Panc1 (cell line): ENCODE data around the gene MCAM. TPM values are rescaled to one million over a fixed set of nuclear protein-coding genes. Genes with fewer than 3 reads are reported as not detected.

Experiments used
- ATAC-seq: fragments of 200-7000 bp; cut with Tn5 transposase; 2 replicates; pipeline ENCODE4 v1.9.1; 2020; ENCODE audit warnings: mild to moderate bottlenecking, moderate library complexity
- BruUV-seq: library from RNA; stranded (reverse); fragments of 400-500 nt; replicated peaks from 2 replicates; lab custom pipeline; 2021; lab: Mats Ljungman, UMichigan
- CTCF ChIA-PET: fragments of 300-600 bp; sonication (Branson Sonifier 250); formaldehyde crosslinking; loops from one replicate; lab custom pipeline; 2022; ENCODE audit warnings: antibody characterized with exemption; lab: Charles Lee
- POLR2A ChIA-PET: fragments of 300-600 bp; sonication (Branson Sonifier 250); formaldehyde crosslinking; loops from one replicate; lab custom pipeline; 2022; ENCODE audit warnings: antibody characterized with exemption; lab: Charles Lee
- DNase-seq: peaks from one replicate; pipeline ENCODE4 v3.0.0-alpha.2; 2010; ENCODE audit warnings: low read depth, low spot score
- H3K27ac ChIP-seq: 2 replicates; pipeline ENCODE4 v1.5.1; 2011; ENCODE audit warnings: mild to moderate bottlenecking, low read length, inconsistent platforms
- H3K27me3 ChIP-seq: fragments of 200-500 bp; sonication (Bioruptor generic); 2 replicates; pipeline ENCODE4 v1.6.0; 2014; ENCODE audit warnings: low read length, inconsistent platforms; ENCODE audit not compliant: control insufficient read depth, insufficient read depth
- H3K36me3 ChIP-seq: fragments of 200-500 bp; sonication (Bioruptor generic); 2 replicates; pipeline ENCODE4 v1.5.1; 2014; ENCODE audit warnings: inconsistent platforms, mild to moderate bottlenecking, low read length, moderate library complexity; ENCODE audit not compliant: control insufficient read depth, insufficient read depth
- H3K4me1 ChIP-seq: 2 replicates; pipeline ENCODE4 v1.5.1; 2011; ENCODE audit warnings: inconsistent platforms, mild to moderate bottlenecking, low read length, moderate library complexity; ENCODE audit not compliant: control insufficient read depth, insufficient read depth
- H3K4me3 ChIP-seq, 2 experiments: 2 replicates each; pipeline ENCODE4 v1.5.1; 2011 to 2012; ENCODE audit warnings: low read depth in 2 of 2, low read length in 2 of 2, mild to moderate bottlenecking in 2 of 2, inconsistent platforms in 1 of 2, moderate library complexity in 1 of 2
- H3K9me3 ChIP-seq: fragments of 200-500 bp; sonication (Bioruptor generic); 2 replicates; pipeline ENCODE4 v1.5.1; 2014; ENCODE audit warnings: low read depth, mild to moderate bottlenecking, inconsistent platforms, low read length, moderate library complexity; ENCODE audit not compliant: control insufficient read depth, insufficient read depth
- POLR2AphosphoS5 ChIP-seq: IDR thresholded peaks from 2 replicates; pipeline ENCODE4 v1.6.1; 2012; ENCODE audit warnings: mild to moderate bottlenecking, low read depth, low read length, moderate library complexity
- SIN3A ChIP-seq: IDR thresholded peaks from 2 replicates; pipeline ENCODE4 v1.6.1; 2012; ENCODE audit warnings: low read depth, mild to moderate bottlenecking, low read length, moderate library complexity, borderline replicate concordance; ENCODE audit not compliant: insufficient read depth
- TCF7L2 ChIP-seq: IDR thresholded peaks from 2 replicates; pipeline ENCODE4 v1.6.1; 2011; ENCODE audit warnings: mild to moderate bottlenecking, low read depth, low read length, inconsistent platforms
- in situ Hi-C: cut with HindIII; loops from 2 replicates; pipeline ENCODE4 v1.10.0; 2016; ENCODE audit warnings: low sequenced_read_pairs, low pct_unique_long_range_greater_than_20kb
- intact Hi-C: fragments of 100-400 bp; cut with micrococcal nuclease; formaldehyde crosslinking; loops from one replicate; pipeline ENCODE4 v1.10.0; 2022; ENCODE audit not compliant: unreplicated experiment
- total RNA-seq: library from RNA; stranded (reverse); gene quantifications from one replicate; pipeline ENCODE4 v1.2.1, GENCODE V29; 2021; ENCODE audit not compliant: unreplicated experiment
- TF ChIP-seq, protein P1 (sequence below), 2 experiments: IDR thresholded peaks; 2 replicates each; pipeline ENCODE4 v1.6.1; 2011 to 2012; ENCODE audit warnings: low read depth in 2 of 2, control low read depth in 1 of 2, low read length in 1 of 2, mild to moderate bottlenecking in 1 of 2, moderate library complexity in 1 of 2; ENCODE audit not compliant: insufficient read depth in 1 of 2
- TF ChIP-seq, protein P2 (sequence below): fragments of 450-650 bp; IDR thresholded peaks from 2 replicates; pipeline ENCODE4 v1.5.1; 2017; ENCODE audit warnings: mild to moderate bottlenecking

MCAM gene
- total RNA-seq, 1 experiment from 2014 or later, result 27.2 TPM

DNA sequence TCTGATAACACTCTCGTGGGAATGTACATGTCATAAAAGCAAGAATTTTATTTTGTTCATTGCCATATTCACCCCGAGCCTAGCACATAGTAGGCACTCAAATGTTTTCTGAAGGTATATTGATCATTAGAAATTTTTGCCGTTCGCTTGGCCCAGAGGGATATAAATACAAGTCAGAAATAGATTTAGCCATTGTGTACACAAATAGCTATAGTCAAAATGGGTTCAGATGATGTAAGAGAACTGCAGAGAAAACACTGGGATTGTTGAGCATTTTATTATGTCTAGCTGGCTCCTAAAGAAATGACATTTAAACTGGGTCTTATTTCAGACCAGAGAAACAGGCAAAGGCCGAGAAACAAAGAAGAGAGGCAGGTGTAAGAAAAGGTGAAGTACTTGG, 49.3 kb downstream of the MCAM start:
- CTCF ChIA-PET, result no interaction called here
- intact Hi-C loops (no loop called here), in situ Hi-C loops (no loop called here)
- Histone ChIP-seq H3K4me1 (peaks cover 11% of the 10 kb centered on the region), H3K9me3 (no peaks in the 10 kb centered on the region), H3K27me3 (no peaks in the 10 kb centered on the region), H3K4me3 (no peak overlapping the region), H3K27ac (no peak overlapping the region), H3K36me3 (no peaks in the 10 kb centered on the region; the same call in 1 of the 2 replicates)
- TF ChIP-seq POLR2AphosphoS5 (no peak), TCF7L2 (no peak)
- TF ChIP-seq, protein P1, sequence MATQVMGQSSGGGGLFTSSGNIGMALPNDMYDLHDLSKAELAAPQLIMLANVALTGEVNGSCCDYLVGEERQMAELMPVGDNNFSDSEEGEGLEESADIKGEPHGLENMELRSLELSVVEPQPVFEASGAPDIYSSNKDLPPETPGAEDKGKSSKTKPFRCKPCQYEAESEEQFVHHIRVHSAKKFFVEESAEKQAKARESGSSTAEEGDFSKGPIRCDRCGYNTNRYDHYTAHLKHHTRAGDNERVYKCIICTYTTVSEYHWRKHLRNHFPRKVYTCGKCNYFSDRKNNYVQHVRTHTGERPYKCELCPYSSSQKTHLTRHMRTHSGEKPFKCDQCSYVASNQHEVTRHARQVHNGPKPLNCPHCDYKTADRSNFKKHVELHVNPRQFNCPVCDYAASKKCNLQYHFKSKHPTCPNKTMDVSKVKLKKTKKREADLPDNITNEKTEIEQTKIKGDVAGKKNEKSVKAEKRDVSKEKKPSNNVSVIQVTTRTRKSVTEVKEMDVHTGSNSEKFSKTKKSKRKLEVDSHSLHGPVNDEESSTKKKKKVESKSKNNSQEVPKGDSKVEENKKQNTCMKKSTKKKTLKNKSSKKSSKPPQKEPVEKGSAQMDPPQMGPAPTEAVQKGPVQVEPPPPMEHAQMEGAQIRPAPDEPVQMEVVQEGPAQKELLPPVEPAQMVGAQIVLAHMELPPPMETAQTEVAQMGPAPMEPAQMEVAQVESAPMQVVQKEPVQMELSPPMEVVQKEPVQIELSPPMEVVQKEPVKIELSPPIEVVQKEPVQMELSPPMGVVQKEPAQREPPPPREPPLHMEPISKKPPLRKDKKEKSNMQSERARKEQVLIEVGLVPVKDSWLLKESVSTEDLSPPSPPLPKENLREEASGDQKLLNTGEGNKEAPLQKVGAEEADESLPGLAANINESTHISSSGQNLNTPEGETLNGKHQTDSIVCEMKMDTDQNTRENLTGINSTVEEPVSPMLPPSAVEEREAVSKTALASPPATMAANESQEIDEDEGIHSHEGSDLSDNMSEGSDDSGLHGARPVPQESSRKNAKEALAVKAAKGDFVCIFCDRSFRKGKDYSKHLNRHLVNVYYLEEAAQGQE (IDR thresholded peaks at IDR 0.05; ENCODE audit: insufficient read depth in 1 of 2, low read depth in 2 of 2, low read length in 1 of 2), result no peak
- BruUV-seq, result no TSS peak
- ATAC-seq (no peak), DNase-seq (no peak)
- POLR2A ChIA-PET, result no interaction called here

DNA sequence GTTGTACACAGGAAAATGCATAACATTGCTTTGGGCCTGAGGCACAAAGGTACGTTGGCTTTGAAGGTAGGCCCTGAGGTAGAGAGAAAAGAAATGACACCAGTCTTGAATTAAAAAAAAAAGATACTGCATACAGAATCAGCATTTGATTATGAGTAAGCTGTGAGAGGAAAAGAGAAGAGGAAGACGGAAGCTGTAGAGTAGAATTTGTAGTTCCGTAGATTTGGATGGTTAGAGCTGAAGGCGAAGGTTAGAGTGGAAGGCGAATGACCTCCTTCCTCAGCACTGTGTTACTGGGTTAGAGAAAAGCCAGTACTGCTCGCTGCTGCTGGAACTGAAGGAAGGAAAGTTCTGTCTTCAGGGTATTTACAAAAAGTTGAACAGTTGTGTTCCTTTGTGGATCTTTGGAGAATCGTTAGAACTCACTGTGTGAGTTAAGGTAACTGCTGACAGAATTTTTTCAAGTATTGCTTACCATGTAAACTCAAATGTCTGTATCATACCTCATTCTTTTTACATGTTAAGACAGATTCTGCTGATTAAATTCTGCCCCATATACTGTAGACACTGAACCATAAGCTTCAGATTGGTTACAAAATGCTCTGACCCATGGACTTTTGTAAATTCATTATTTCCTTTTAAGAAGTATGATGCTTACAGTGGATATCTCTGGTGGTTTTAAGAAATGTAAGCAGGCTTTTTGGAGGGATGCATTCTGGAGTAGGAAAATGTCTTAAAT, 50.2 kb downstream of the MCAM start:
- Histone ChIP-seq H3K27ac (no peak overlapping the region), H3K27me3 (no peaks in the 10 kb centered on the region), H3K9me3 (no peaks in the 10 kb centered on the region), H3K36me3 (no peaks in the 10 kb centered on the region; the same call in 1 of the 2 replicates), H3K4me1 (peaks cover 14% of the 10 kb centered on the region), H3K4me3 (no peak overlapping the region)
- BruUV-seq, result no TSS peak
- intact Hi-C loops (no loop called here), in situ Hi-C loops (no loop called here)
- ATAC-seq, result no peak
- POLR2A ChIA-PET, result no interaction called here
- CTCF ChIA-PET, result no interaction called here
- DNase-seq, result no peak
- TF ChIP-seq POLR2AphosphoS5 (no peak), SIN3A (no peak), TCF7L2 (no peak)
- TF ChIP-seq, protein P2, sequence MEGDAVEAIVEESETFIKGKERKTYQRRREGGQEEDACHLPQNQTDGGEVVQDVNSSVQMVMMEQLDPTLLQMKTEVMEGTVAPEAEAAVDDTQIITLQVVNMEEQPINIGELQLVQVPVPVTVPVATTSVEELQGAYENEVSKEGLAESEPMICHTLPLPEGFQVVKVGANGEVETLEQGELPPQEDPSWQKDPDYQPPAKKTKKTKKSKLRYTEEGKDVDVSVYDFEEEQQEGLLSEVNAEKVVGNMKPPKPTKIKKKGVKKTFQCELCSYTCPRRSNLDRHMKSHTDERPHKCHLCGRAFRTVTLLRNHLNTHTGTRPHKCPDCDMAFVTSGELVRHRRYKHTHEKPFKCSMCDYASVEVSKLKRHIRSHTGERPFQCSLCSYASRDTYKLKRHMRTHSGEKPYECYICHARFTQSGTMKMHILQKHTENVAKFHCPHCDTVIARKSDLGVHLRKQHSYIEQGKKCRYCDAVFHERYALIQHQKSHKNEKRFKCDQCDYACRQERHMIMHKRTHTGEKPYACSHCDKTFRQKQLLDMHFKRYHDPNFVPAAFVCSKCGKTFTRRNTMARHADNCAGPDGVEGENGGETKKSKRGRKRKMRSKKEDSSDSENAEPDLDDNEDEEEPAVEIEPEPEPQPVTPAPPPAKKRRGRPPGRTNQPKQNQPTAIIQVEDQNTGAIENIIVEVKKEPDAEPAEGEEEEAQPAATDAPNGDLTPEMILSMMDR, result no peak
- TF ChIP-seq, protein P1 (IDR thresholded peaks at IDR 0.05; ENCODE audit: insufficient read depth in 1 of 2, low read depth in 2 of 2, low read length in 1 of 2), result no peak
